Adrenal gland (tissue), 12 donors: ENCODE data around the gene WNT8A. TPM values are rescaled to one million over a fixed set of nuclear protein-coding genes. Genes with fewer than 3 reads are reported as not detected.
"Not testable (repeated sequence)": the region's sequence is repeated elsewhere in the genome, so short reads cannot be mapped to it uniquely, and the experiment has no call there.

Experiments used
- DNase-seq, 7 donors: peaks; one replicate each; pipeline ENCODE4 v3.0.0-alpha.2; 2019 to 2020
- H3K27ac ChIP-seq, 5 donors: fragments of 200-600 bp; sonication (generic) in 4 of 5; 1 replicate in 3 of 5; 2 replicates in 2 of 5; pipeline versions ENCODE4 v1.5.1 to v1.8.0; 2016 to 2020; ENCODE audit warnings: mild to moderate bottlenecking in 1 of 5
- H3K27me3 ChIP-seq: fragments of 200-600 bp; 2 replicates; pipeline ENCODE4 v1.8.0; 2021
- H3K36me3 ChIP-seq, 2 donors: fragments of 200-600 bp; replicated peaks in 1 of 2; 1 replicate in 1 of 2; 2 replicates in 1 of 2; pipeline versions ENCODE4 v1.5.1 to v1.8.0; 2018 to 2022
- H3K4me1 ChIP-seq, 2 donors: fragments of 200-600 bp; replicated peaks in 1 of 2; 1 replicate in 1 of 2; 2 replicates in 1 of 2; pipeline versions ENCODE4 v1.5.1 to v1.8.0; 2018 to 2021
- H3K4me3 ChIP-seq, 4 donors: fragments of 200-600 bp; sonication (generic) in 3 of 4; one replicate each; pipeline ENCODE4 v1.5.1; 2016 to 2018
- H3K9me3 ChIP-seq, 3 donors: fragments of 200-600 bp; sonication (generic) in 1 of 3; replicated peaks in 1 of 3; 1 replicate in 2 of 3; 2 replicates in 1 of 3; pipeline versions ENCODE4 v1.5.1 to v1.8.0; 2016 to 2021
- POLR2A ChIP-seq, 2 donors: fragments of 450-650 bp; IDR thresholded peaks; one replicate each; pipeline ENCODE4 v1.6.1; 2017; ENCODE audit warnings: antibody characterized with exemption in 2 of 2, mild to moderate bottlenecking in 2 of 2, moderate library complexity in 1 of 2
- WGBS, 4 donors: extraction: QIAGEN DNeasy Blood & Tissue Kit in 2 of 4; methylation state at CpG; one replicate each; pipeline versions ENCODE4 v1.1.5 to v1.1.7; 2013 to 2017; 5-methylcytosine and 5-hydroxymethylcytosine counted together
- intact Hi-C, 2 donors: fragments of 100-400 bp; cut with DNase I; formaldehyde crosslinking; loops; one replicate each; pipeline versions ENCODE4 v1.14.1 to v1.15.0; 2022 to 2023
- polyA plus RNA-seq, 3 donors: library from polyadenylated mRNA; stranded (reverse); fragments of 200-250 nt in 2 of 3; fragments of 350-450 nt in 1 of 3; fragmentation: Illumina TruSeq in 1 of 3; extraction: RNeasy Lipid Tissue Mini Kit (QIAGEN cat#74804) in 1 of 3; gene quantifications; one replicate each; pipeline ENCODE4 v1.2.3, GENCODE V29; 2013 to 2014
- total RNA-seq, 9 donors: library from RNA; depleted of rRNA in 4 of 9; stranded (reverse); fragments of >200 nt in 4 of 9; fragments of 120-200 nt in 1 of 9; fragmentation: NEBNext Ultra II Directional in 1 of 9; extraction: Animal tissue kit (Norgen Biotek cat#: 25700) in 1 of 9; gene quantifications; one replicate each; pipeline versions ENCODE4 v1.1.0 to v1.2.4, GENCODE V29; 2013 to 2023
- TF ChIP-seq, protein P1 (sequence below), 6 experiments: fragments of 450-650 bp in 4 of 6; fragments of 200-600 bp in 2 of 6; sonication (generic) in 1 of 6; IDR thresholded peaks; 1 replicate in 5 of 6; 2 replicates in 1 of 6; pipeline versions ENCODE4 v1.5.1 to v1.8.0; 2016 to 2021; ENCODE audit warnings: antibody characterized with exemption in 6 of 6, mild to moderate bottlenecking in 2 of 6, moderate library complexity in 1 of 6
- donor health status: healthy with polysubstance abuse.
- donor health status: Bipolar disorder and iron deficiency.
- donor health status: DM: yes; HTN: yes; CAD: no.
- donor health status: DM: no; HTN: no; CAD: no.
- donor health status: DM: no; HTN: no; CAD: no.
- donor health status: DM: yes; HTN: yes; CAD: no.

The WNT8A gene
- total and polyA plus RNA-seq, 12 donors = not detected

DNA sequence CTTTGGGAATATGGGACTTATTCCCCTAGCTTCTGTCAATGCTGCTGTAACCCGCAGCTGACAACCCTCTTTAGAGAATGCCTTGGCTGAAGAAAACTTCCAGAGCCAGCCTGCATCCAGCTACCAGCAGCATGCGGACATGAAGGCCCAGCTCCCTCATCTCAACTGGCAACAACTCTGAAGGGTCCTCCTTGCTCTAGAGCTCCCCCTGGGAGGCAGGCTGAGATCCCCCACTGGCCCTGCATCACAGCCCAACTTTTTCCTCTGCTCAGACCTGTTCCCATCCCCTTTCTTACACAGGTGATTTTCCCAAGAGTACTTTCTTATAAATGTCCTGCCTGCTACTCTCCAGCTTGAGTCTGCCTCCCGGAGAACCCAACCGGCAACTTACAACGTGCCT, 18.7 kb upstream of the WNT8A start:
- TF ChIP-seq POLR2A (IDR thresholded peaks at IDR 0.05) = no peak
- TF ChIP-seq, protein P1, sequence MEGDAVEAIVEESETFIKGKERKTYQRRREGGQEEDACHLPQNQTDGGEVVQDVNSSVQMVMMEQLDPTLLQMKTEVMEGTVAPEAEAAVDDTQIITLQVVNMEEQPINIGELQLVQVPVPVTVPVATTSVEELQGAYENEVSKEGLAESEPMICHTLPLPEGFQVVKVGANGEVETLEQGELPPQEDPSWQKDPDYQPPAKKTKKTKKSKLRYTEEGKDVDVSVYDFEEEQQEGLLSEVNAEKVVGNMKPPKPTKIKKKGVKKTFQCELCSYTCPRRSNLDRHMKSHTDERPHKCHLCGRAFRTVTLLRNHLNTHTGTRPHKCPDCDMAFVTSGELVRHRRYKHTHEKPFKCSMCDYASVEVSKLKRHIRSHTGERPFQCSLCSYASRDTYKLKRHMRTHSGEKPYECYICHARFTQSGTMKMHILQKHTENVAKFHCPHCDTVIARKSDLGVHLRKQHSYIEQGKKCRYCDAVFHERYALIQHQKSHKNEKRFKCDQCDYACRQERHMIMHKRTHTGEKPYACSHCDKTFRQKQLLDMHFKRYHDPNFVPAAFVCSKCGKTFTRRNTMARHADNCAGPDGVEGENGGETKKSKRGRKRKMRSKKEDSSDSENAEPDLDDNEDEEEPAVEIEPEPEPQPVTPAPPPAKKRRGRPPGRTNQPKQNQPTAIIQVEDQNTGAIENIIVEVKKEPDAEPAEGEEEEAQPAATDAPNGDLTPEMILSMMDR (IDR thresholded peaks at IDR 0.05) = no peak
- Histone ChIP-seq H3K4me1 (no peaks in the 10 kb centered on the region), H3K27ac (no peak overlapping the region), H3K9me3 (no peaks in the 10 kb centered on the region), H3K36me3 (no peaks in the 10 kb centered on the region), H3K27me3 (no peaks in the 10 kb centered on the region), H3K4me3 (no peak overlapping the region)
- WGBS, 4 donors = 76 to 93% (median 87%) methylated on average over 5 of the region's 5 CpGs
- no peak for DNase-seq
- intact Hi-C loops = no loop called here

DNA sequence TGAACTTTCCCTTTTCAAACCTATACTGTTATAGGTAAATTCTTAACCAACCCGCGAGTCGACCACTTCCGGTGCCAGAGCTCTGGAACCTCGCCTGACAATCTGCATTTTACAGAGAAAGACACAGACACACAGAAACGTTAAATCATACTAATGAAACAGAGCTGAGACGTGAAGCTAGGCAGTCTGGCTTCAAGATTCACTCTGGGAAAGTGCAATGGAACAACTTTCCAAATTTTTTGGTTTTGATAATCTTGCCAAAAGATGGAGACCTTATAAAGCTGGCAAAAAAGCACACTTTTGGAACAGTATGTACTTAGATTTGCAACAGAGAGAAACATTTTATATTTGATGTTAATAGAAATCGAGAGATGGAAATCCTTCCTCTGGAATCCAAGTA, 15.9 kb upstream of the WNT8A start:
- no peaks in the 10 kb centered on the region for H3K36me3 ChIP-seq
- 75 to 89% (median 85%) methylated on average over 8 of the region's 8 CpGs for WGBS, 4 donors
- no peak overlapping the region for H3K4me3 ChIP-seq
- TF ChIP-seq, protein P1 (IDR thresholded peaks at IDR 0.05) = no peak
- TF ChIP-seq POLR2A (IDR thresholded peaks at IDR 0.05) = no peak
- H3K9me3 ChIP-seq = no peaks in the 10 kb centered on the region
- H3K27me3 ChIP-seq = no peaks in the 10 kb centered on the region
- intact Hi-C loops = loop anchor here in 1 of 2 donors (2.0 kb wide), 1 partner anchor 31 kb away; no protein-coding TSS in a partner anchor
- no peaks in the 10 kb centered on the region for H3K4me1 ChIP-seq
- DNase-seq = no peak
- H3K27ac ChIP-seq = no peak overlapping the region

DNA sequence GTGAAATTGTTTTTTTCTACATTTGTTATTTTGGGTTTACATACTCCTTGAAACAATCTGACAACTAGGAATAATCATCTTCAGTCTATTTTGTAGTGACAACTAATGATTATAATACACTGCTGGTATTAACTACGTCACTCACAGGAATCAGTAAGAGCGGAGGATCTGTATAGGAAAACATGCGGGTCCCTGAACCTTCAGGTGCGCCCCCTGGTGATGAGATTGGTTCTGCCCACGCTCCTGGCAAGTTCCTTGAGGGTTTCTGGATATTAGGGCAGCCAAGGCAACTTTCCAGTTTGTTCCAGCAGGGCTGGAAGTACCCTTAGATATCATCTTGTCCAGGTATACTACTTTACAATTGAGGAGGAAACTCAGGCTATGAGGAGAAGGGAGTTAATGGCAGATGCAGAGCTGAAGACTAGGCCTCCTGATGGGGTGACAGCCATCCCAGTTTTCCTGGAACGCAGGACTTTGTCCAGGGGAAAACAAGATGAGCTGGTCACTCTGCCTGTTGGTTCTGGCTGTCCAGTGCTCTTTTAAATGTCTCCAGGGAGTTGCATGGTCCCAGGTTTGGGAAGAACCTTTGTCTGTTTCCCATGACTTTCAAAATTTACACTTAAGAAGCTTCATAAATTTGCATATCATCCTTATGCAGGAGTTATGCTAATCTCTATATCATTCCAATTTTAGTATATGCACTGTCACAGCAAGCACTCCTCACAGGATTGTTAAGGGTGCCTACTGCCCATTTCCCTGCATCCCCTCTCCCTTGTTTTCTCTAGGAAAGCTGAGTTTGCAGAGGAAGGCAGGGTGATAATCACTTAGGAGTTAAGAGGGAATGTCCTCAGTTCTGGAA, 14.9 kb upstream of the WNT8A start:
- DNase-seq = peak; percentile 78 to 94 (median 86)
- H3K36me3 ChIP-seq = no peaks in the 10 kb centered on the region
- H3K27me3 ChIP-seq = no peaks in the 10 kb centered on the region
- H3K4me1 ChIP-seq = no peaks in the 10 kb centered on the region
- TF ChIP-seq, protein P1 (IDR thresholded peaks at IDR 0.05) = peak; percentile 65 to 93 (median 79)
- no peak for TF ChIP-seq POLR2A (IDR thresholded peaks at IDR 0.05)
- H3K27ac ChIP-seq = no peak overlapping the region
- intact Hi-C loops = loop anchor here in 1 of 2 donors (2.0 kb wide), 1 partner anchor 32 kb away; no protein-coding TSS in a partner anchor
- H3K4me3 ChIP-seq = no peak overlapping the region
- WGBS, 4 donors = 20 to 22% (median 21%) methylated on average over 5 to 6 of the region's 6 CpGs
- H3K9me3 ChIP-seq = no peaks in the 10 kb centered on the region

DNA sequence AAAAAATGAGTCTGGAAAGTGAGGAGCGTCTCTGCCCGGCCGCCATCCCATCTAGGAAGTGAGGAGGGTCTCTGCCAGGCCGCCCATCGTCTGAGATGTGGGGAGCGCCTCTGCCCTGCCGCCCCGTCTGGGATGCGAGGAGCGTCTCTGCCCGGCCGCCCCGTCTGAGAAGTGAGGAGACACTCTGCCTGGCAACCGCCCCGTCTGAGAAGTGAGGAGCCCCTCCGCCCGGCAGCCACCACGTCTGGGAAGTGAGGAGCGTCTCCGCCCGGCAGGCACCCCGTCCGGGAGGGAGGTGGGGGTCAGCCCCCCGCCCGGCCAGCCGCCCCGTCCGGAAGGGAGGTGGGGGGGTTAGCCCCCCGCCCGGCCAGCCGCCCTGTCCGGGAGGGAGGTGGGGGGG, 13.8 kb upstream of the WNT8A start:
- intact Hi-C loops, H3K27ac ChIP-seq, H3K4me1 ChIP-seq, H3K36me3 ChIP-seq, H3K4me3 ChIP-seq, DNase-seq, H3K27me3 ChIP-seq, H3K9me3 ChIP-seq: not testable (repeated sequence)
- 60 to 88% (median 86%) methylated on average over 1 to 32 of the region's 32 CpGs; no CpG with 5 or more reads in 1 of the 4 donors for WGBS, 4 donors
